Keratinocyte (primary cell): ENCODE data around the gene WBP1.

Experiments used
- CTCF ChIP-seq, 3 experiments: IDR thresholded peaks in 1 of 3; conservative IDR thresholded peaks in 1 of 3; optimal IDR thresholded peaks in 1 of 3; 2 replicates in 2 of 3; 3 replicates in 1 of 3; pipeline versions ENCODE3 to v1.5.1; 2011; ENCODE audit warnings: low read length in 3 of 3, mild to moderate bottlenecking in 3 of 3, moderate library complexity in 2 of 3, control low read depth in 1 of 3, inconsistent platforms in 1 of 3; ENCODE audit not compliant: insufficient read depth in 2 of 3; ENCODE audit errors: extremely low read depth in 1 of 3
- EZH2 ChIP-seq: IDR thresholded peaks from one replicate; pipeline ENCODE4 v1.6.1; 2012; ENCODE audit warnings: inconsistent platforms, mild to moderate bottlenecking, low read length, moderate library complexity

GRCh38 chr2:74471332-74472065 lies 13.3 kb downstream of the WBP1 start:
- TF ChIP-seq EZH2, result no peak
- TF ChIP-seq CTCF (optimal IDR thresholded peaks at IDR 0.05 in 1 of 3, IDR thresholded peaks at IDR 0.05 in 1 of 3, conservative IDR thresholded peaks at IDR 0.05 in 1 of 3; ENCODE audit: extremely low read depth in 1 of 3, insufficient read depth in 2 of 3, low read length in 3 of 3), result no peak
